ENCODE measurements around the gene ETV3L.

DNA sequence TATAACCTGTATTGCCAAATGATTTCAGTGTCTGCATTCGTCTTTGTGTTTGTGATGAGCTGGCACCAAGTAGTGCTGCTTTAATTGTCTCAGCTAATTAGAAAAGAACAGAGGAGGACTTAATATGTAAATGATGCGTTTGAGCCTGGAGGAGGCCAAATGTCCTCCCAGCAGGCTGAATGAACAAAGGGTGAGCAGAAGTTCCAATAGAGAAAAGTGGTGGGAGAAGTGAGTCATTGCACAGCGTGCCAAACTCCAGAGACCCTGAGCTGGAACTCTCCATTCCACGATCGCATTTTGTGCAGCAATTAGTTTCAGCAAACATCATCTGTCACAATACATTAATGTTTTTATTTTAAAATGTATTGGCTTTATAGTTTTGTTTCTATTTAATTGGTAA is 17.9 kb downstream of the ETV3L start:
- TF ChIP-seq POLR2A (IDR thresholded peaks at IDR 0.05; ENCODE audit: low read depth, low read length) (no peak), PAX5 (IDR thresholded peaks at IDR 0.05; ENCODE audit: insufficient read depth, low read length, severe bottlenecking) (no peak), POLR2AphosphoS5 (IDR thresholded peaks at IDR 0.05; ENCODE audit: low read depth, low read length) (no peak), TAF1 (IDR thresholded peaks at IDR 0.05; ENCODE audit: low read depth, low read length) (no peak)

Measured in GM12891 (cell line).